GM12878 (cell line): ENCODE data around the gene CLEC5A.

ENCODE experiments used
- CEBPB ChIP-seq, 2 experiments: fragments of 150-350 bp in 1 of 2; IDR thresholded peaks; 2 replicates each; pipeline ENCODE4 v1.6.1; 2012 to 2014; ENCODE audit warnings: low read depth in 2 of 2, low read length in 2 of 2, borderline replicate concordance in 1 of 2, inconsistent platforms in 1 of 2
- CREB1 ChIP-seq: IDR thresholded peaks from 2 replicates; pipeline ENCODE4 v1.6.1; 2012; ENCODE audit warnings: low read depth, mild to moderate bottlenecking, inconsistent platforms
- ESRRA ChIP-seq: IDR thresholded peaks from 2 replicates; pipeline ENCODE4 v1.6.1; 2012; ENCODE audit warnings: mild to moderate bottlenecking, low read length, improper control_type of control experiment
- JUND ChIP-seq: IDR thresholded peaks from 2 replicates; pipeline ENCODE4 v1.6.1; 2012; ENCODE audit warnings: low read depth, mild to moderate bottlenecking, low read length, improper control_type of control experiment, moderate library complexity
- MYC ChIP-seq: IDR thresholded peaks from 2 replicates; pipeline ENCODE4 v1.6.1; 2011; ENCODE audit warnings: mild to moderate bottlenecking, low read length, moderate library complexity, inconsistent platforms; ENCODE audit not compliant: insufficient read depth, insufficient replicate concordance, insufficient read length, severe bottlenecking
- POLR2A ChIP-seq: IDR thresholded peaks from 2 replicates; pipeline ENCODE4 v1.6.1; 2011; ENCODE audit warnings: low read depth, mild to moderate bottlenecking, low read length
- RBBP5 ChIP-seq: fragments of 200-600 bp; sonication (generic); conservative IDR thresholded peaks from 2 replicates; pipeline ENCODE4 v1.6.1; 2016
- RFX5 ChIP-seq: IDR thresholded peaks from 2 replicates; pipeline ENCODE4 v1.6.1; 2011; ENCODE audit warnings: low read depth, low read length, improper control_type of control experiment
- SMC3 ChIP-seq: IDR thresholded peaks from 2 replicates; pipeline ENCODE4 v1.6.1; 2011; ENCODE audit warnings: low read length, improper control_type of control experiment, borderline replicate concordance
- STAT1 ChIP-seq: fragments of 450-650 bp; conservative IDR thresholded peaks from 2 replicates; pipeline ENCODE4 v1.6.1; 2014; ENCODE audit warnings: antibody characterized with exemption, mild to moderate bottlenecking
- TF ChIP-seq, protein P1 (sequence below), 3 experiments: IDR thresholded peaks in 2 of 3; conservative IDR thresholded peaks in 1 of 3; 2 replicates each; pipeline ENCODE4 v1.5.1; 2011; ENCODE audit warnings: low read depth in 3 of 3, low read length in 3 of 3, mild to moderate bottlenecking in 3 of 3, control low read depth in 2 of 3, moderate library complexity in 2 of 3, inconsistent platforms in 1 of 3, mixed read lengths in 1 of 3; ENCODE audit not compliant: control insufficient read depth in 2 of 3, insufficient read depth in 1 of 3; ENCODE audit errors: extremely low read depth in 1 of 3
- TF ChIP-seq, protein P2 (sequence below): fragments of 450-650 bp; IDR thresholded peaks from 2 replicates; pipeline ENCODE4 v1.6.1; 2014; ENCODE audit warnings: mild to moderate bottlenecking

DNA sequence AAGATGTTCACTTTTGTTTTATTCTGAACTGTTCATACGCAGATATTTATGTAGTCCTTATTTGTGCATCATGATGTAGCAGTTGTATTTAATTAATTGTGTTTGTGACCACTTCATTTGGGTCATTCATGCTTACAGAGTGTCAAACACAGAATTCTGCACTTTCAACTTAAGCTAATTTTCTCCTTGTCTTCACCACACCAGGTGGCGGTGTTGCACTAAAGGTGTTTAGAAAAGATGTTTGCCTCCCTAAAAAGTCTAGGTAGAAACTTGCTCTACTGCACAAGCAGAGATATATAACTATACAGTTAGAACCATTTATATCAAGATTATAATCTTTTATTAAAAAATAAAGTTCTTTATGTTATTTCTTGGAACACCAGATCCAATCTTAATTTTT is 28.1 kb upstream of the CLEC5A start:
- TF ChIP-seq ESRRA (no peak), JUND (no peak), CREB1 (no peak), RBBP5 (no peak), SMC3 (no peak), STAT1 (no peak), POLR2A (no peak), CEBPB (IDR thresholded peaks at IDR 0.05; ENCODE audit: borderline replicate concordance in 1 of 2, low read depth in 2 of 2, low read length in 2 of 2) (no peak), MYC (no peak), RFX5 (no peak)
- TF ChIP-seq, protein P1, sequence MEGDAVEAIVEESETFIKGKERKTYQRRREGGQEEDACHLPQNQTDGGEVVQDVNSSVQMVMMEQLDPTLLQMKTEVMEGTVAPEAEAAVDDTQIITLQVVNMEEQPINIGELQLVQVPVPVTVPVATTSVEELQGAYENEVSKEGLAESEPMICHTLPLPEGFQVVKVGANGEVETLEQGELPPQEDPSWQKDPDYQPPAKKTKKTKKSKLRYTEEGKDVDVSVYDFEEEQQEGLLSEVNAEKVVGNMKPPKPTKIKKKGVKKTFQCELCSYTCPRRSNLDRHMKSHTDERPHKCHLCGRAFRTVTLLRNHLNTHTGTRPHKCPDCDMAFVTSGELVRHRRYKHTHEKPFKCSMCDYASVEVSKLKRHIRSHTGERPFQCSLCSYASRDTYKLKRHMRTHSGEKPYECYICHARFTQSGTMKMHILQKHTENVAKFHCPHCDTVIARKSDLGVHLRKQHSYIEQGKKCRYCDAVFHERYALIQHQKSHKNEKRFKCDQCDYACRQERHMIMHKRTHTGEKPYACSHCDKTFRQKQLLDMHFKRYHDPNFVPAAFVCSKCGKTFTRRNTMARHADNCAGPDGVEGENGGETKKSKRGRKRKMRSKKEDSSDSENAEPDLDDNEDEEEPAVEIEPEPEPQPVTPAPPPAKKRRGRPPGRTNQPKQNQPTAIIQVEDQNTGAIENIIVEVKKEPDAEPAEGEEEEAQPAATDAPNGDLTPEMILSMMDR (IDR thresholded peaks at IDR 0.05 in 2 of 3, conservative IDR thresholded peaks at IDR 0.05 in 1 of 3; ENCODE audit: control insufficient read depth in 2 of 3, extremely low read depth in 1 of 3, insufficient read depth in 1 of 3, low read depth in 3 of 3, low read length in 3 of 3): peak in 2 of 3 experiments; percentile 32 to 38; a peak in 3 of 6 replicates
- TF ChIP-seq, protein P2, sequence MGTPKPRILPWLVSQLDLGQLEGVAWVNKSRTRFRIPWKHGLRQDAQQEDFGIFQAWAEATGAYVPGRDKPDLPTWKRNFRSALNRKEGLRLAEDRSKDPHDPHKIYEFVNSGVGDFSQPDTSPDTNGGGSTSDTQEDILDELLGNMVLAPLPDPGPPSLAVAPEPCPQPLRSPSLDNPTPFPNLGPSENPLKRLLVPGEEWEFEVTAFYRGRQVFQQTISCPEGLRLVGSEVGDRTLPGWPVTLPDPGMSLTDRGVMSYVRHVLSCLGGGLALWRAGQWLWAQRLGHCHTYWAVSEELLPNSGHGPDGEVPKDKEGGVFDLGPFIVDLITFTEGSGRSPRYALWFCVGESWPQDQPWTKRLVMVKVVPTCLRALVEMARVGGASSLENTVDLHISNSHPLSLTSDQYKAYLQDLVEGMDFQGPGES: no peak
